Gastroesophageal sphincter (tissue), 4 donors: ENCODE results near the gene DZIP3. TPM values are rescaled to one million over a fixed set of nuclear protein-coding genes. Genes with fewer than 3 reads are reported as not detected.
A peak's percentile ranks its signal among the peaks of the same experiment; 100 is the strongest.

Source experiments
- ATAC-seq: fragments of 150-250 bp; one replicate; pipeline ENCODE4 v1.9.1; 2016; ENCODE audit warnings: mild to moderate bottlenecking, moderate library complexity
- H3K27ac ChIP-seq, 4 donors: fragments of 200-600 bp; sonication (generic) in 3 of 4; 1 replicate in 3 of 4; 2 replicates in 1 of 4; pipeline ENCODE4 v1.5.1; 2016 to 2019
- H3K27me3 ChIP-seq: fragments of 200-600 bp; sonication (generic); one replicate; pipeline ENCODE4 v1.5.1; 2019
- H3K36me3 ChIP-seq, 2 donors: fragments of 200-600 bp; sonication (generic); one replicate each; pipeline ENCODE4 v1.5.1; 2019; ENCODE audit warnings: control low read depth in 1 of 2
- H3K4me1 ChIP-seq, 3 donors: fragments of 200-600 bp; sonication (generic); 1 replicate in 2 of 3; 2 replicates in 1 of 3; pipeline ENCODE4 v1.5.1; 2016 to 2019; ENCODE audit warnings: control low read depth in 2 of 3
- H3K4me3 ChIP-seq, 2 donors: fragments of 200-600 bp; sonication (generic); one replicate each; pipeline ENCODE4 v1.5.1; 2019; ENCODE audit warnings: mild to moderate bottlenecking in 1 of 2, moderate library complexity in 1 of 2
- H3K9me3 ChIP-seq, 3 donors: fragments of 200-600 bp; sonication (generic); one replicate each; pipeline ENCODE4 v1.5.1; 2017 to 2019; ENCODE audit warnings: control low read depth in 2 of 3
- EP300 ChIP-seq: sonication (generic); formaldehyde crosslinking; IDR thresholded peaks from one replicate; pipeline ENCODE4 v1.6.1; 2017; ENCODE audit warnings: antibody characterized with exemption, mild to moderate bottlenecking
- POLR2A ChIP-seq, 2 donors: fragments of 450-650 bp; IDR thresholded peaks; one replicate each; pipeline ENCODE4 v1.6.1; 2017; ENCODE audit warnings: antibody characterized with exemption in 2 of 2, mild to moderate bottlenecking in 2 of 2, moderate library complexity in 1 of 2
- POLR2AphosphoS5 ChIP-seq: sonication (generic); formaldehyde crosslinking; IDR thresholded peaks from one replicate; pipeline ENCODE4 v1.6.1; 2017; ENCODE audit warnings: antibody characterized with exemption
- WGBS, 2 donors: methylation state at CpG; one replicate each; pipeline ENCODE4 v1.1.5; 2018; ENCODE audit warnings: low coverage in 1 of 2; 5-methylcytosine and 5-hydroxymethylcytosine counted together
- total RNA-seq, 4 donors: library from RNA; depleted of rRNA; stranded (reverse); fragments of >200 nt; gene quantifications; one replicate each; pipeline ENCODE4 v1.1.0, GENCODE V29; 2016
- TF ChIP-seq, protein P1 (sequence below), 4 experiments: fragments of 200-600 bp in 2 of 4; fragments of 450-650 bp in 2 of 4; sonication (generic) in 1 of 4; IDR thresholded peaks; one replicate each; pipeline ENCODE4 v1.5.1; 2017 to 2019; ENCODE audit warnings: antibody characterized with exemption in 4 of 4, mild to moderate bottlenecking in 2 of 4, moderate library complexity in 2 of 4

Gene DZIP3
- total RNA-seq, 4 donors from 2014 or later, result 8.3 to 20.5 (median 10.0) TPM

DNA sequence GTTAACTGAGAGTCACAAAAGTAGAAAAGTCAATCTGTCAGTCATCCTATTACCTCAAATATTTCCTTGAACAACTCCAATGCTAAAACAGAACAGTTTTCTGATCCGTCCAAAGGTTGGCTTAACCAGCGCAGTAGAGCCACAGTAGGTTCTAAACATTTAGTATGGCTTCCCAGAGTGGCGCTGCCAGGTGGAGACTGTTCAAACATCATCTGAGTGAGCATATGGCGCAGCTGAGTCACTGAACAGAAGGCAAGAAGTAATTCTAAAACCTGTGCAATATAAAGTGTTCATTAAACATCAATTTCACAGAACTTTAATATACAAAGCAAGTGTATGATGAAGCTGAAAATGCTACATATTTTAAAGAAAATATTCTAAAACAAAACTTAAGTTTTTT, 20.2 kb upstream of the DZIP3 start:
- no peak for ATAC-seq

DNA sequence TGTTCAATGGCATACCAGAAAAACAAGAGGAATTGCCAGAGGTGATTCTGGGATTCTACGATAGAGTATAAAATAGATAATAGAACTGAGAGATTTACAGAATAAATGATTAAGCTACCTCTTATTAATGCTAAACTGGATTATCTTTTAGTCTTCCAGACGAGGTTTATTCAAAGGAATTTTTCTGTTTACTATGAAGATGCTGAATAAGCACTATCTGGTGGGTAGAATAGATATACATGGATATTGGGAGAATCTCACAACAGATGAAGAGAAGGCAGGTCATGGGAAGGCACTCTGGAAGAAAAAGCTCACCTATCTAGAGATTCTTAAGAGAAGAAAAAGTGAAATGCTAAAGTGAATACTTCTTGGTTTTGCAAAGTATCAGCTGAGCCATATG, 11.5 kb upstream of the DZIP3 start:
- H3K4me3 ChIP-seq, result no peak overlapping the region
- H3K27ac ChIP-seq, result no peak overlapping the region
- no peak for ATAC-seq
- WGBS, 2 donors, result 79 to 96% methylated on average over 2 of the region's 2 CpGs
- no peaks in the 10 kb centered on the region for H3K9me3 ChIP-seq
- no peaks in the 10 kb centered on the region for H3K27me3 ChIP-seq
- TF ChIP-seq, protein P1, sequence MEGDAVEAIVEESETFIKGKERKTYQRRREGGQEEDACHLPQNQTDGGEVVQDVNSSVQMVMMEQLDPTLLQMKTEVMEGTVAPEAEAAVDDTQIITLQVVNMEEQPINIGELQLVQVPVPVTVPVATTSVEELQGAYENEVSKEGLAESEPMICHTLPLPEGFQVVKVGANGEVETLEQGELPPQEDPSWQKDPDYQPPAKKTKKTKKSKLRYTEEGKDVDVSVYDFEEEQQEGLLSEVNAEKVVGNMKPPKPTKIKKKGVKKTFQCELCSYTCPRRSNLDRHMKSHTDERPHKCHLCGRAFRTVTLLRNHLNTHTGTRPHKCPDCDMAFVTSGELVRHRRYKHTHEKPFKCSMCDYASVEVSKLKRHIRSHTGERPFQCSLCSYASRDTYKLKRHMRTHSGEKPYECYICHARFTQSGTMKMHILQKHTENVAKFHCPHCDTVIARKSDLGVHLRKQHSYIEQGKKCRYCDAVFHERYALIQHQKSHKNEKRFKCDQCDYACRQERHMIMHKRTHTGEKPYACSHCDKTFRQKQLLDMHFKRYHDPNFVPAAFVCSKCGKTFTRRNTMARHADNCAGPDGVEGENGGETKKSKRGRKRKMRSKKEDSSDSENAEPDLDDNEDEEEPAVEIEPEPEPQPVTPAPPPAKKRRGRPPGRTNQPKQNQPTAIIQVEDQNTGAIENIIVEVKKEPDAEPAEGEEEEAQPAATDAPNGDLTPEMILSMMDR (IDR thresholded peaks at IDR 0.05), result no peak
- no peak for TF ChIP-seq POLR2AphosphoS5
- H3K36me3 ChIP-seq, result peaks cover 0 to 13% of the 10 kb centered on the region in 2 donors
- H3K4me1 ChIP-seq, result no peaks in the 10 kb centered on the region

More for the DNA sequence above, 20.2 kb upstream of the DZIP3 start:
- Histone ChIP-seq H3K4me1 (no peaks in the 10 kb centered on the region), H3K27ac (no peak overlapping the region), H3K27me3 (no peaks in the 10 kb centered on the region), H3K9me3 (no peaks in the 10 kb centered on the region), H3K36me3 (peaks cover 0 to 2% of the 10 kb centered on the region in 2 donors), H3K4me3 (no peak overlapping the region)
- no peak for TF ChIP-seq EP300
- no peak for TF ChIP-seq POLR2A (IDR thresholded peaks at IDR 0.05)
- TF ChIP-seq POLR2AphosphoS5, result no peak
- TF ChIP-seq, protein P1 (IDR thresholded peaks at IDR 0.05), result no peak
- 93 to 94% methylated on average over 3 to 4 of the region's 4 CpGs for WGBS, 2 donors

DNA sequence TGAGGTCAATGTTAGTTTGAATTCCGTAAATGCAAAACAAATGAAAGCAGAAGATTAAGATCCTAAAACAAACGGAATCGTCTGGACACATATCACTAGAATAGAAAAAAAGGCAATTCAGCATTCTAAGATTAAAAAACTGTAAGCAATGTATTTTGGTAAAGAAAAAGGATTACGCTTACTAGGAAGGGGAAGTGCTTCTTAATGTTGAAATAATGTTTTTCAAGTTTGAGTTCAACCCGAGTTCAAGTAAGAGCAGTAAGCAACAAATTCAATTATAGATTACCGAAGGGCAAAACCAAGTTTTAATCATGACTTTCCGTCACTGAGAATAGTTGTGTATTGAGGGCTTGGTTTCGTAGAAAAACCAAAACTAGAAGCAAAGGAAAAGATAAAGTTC, 921 bp upstream of the DZIP3 start:
- H3K27ac ChIP-seq, result peak overlapping the region in 3 of 4 donors; percentile 87 to 95 (median 91)
- TF ChIP-seq EP300, result no peak
- no peak for TF ChIP-seq POLR2AphosphoS5
- TF ChIP-seq, protein P1 (IDR thresholded peaks at IDR 0.05), result no peak
- TF ChIP-seq POLR2A (IDR thresholded peaks at IDR 0.05), result no peak
- WGBS, 2 donors, result 0 to 2% methylated on average over 8 of the region's 8 CpGs
- H3K36me3 ChIP-seq, result no peaks in the 10 kb centered on the region
- no peaks in the 10 kb centered on the region for H3K9me3 ChIP-seq
- H3K4me1 ChIP-seq, result peaks cover 7 to 25% (median 9%) of the 10 kb centered on the region in 3 donors
- peak overlapping the region; percentile 56 to 78 for H3K4me3 ChIP-seq
- ATAC-seq, result no peak
- H3K27me3 ChIP-seq, result no peaks in the 10 kb centered on the region

DNA sequence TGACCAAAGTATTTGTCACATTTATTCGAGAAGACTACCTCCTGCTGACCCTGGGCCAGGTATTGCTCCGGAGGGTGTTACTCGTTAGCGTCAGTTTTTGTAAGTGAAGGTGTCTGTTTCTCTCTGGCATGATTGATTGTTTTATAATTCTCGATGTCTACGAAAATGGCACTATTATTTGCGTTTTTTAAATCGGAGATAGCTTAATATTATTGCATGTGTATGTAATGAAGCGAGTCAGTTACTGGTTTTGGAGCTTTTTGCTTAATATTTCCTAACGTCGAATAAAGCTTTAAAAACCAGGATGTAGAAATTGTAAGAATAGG, 439 bp downstream of the DZIP3 start:
- WGBS, 2 donors, result 0 to 1% methylated on average over 11 of the region's 11 CpGs
- no peak for ATAC-seq

DNA sequence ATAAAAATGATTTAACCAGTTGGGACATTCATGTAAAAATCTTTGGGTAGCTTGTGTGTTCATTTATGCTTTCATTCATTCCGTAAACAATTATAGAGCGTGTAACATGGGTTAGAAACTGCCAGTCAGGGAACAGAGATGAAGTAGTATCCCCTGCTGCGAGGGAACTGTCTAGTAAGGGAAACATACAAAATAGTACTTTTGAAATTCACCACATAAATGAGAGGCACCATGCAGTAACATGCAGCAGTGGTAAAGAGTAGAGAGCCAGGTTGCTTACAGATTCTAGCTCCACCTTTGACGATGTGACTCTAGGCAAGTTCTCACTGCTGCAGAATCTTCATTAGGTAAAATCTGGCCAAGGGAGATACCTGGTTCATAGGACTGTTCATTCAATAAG, 938 bp downstream of the DZIP3 start:
- H3K27ac ChIP-seq, result peak overlapping the region in 2 of 4 donors; percentile 56 to 87
- ATAC-seq, result no peak
- H3K4me3 ChIP-seq, result peak overlapping the region; percentile 56 to 78
- H3K4me1 ChIP-seq, result peaks cover 7 to 25% (median 9%) of the 10 kb centered on the region in 3 donors
- WGBS, 2 donors, result 12 to 40% methylated on average over 4 of the region's 4 CpGs
- no peaks in the 10 kb centered on the region for H3K36me3 ChIP-seq
- H3K27me3 ChIP-seq, result no peaks in the 10 kb centered on the region
- H3K9me3 ChIP-seq, result no peaks in the 10 kb centered on the region
- TF ChIP-seq POLR2AphosphoS5, result no peak
- no peak for TF ChIP-seq POLR2A (IDR thresholded peaks at IDR 0.05)
- TF ChIP-seq EP300, result no peak
- TF ChIP-seq, protein P1 (IDR thresholded peaks at IDR 0.05), result no peak

More for the DNA sequence above, 439 bp downstream of the DZIP3 start:
- Histone ChIP-seq H3K27ac (peak overlapping the region; percentile 56 to 95 (median 89)), H3K36me3 (no peaks in the 10 kb centered on the region), H3K9me3 (no peaks in the 10 kb centered on the region), H3K4me3 (peak overlapping the region; percentile 56 to 78), H3K27me3 (no peaks in the 10 kb centered on the region), H3K4me1 (peaks cover 7 to 25% (median 9%) of the 10 kb centered on the region in 3 donors)
- TF ChIP-seq EP300 (no peak), POLR2A (IDR thresholded peaks at IDR 0.05) (no peak), POLR2AphosphoS5 (no peak)
- TF ChIP-seq, protein P1 (IDR thresholded peaks at IDR 0.05), result no peak
